Activated CD4-positive, alpha-beta T cell treated with anti-CD3 and anti-CD28 coated beads, Interleukin-2, amount 50 U/mL, for 1 hour (primary cell): ENCODE measurements around the gene CCDC15.

ENCODE experiments used
- DNase-seq: peaks from one replicate; pipeline ENCODE4 v3.0.0-alpha.2; 2020

CCDC15 gene

GRCh38 chr11:125071846-125072217 lies 117.8 kb downstream of the CCDC15 start:
- no peak for DNase-seq

GRCh38 chr11:125072218-125072960 lies 118.4 kb downstream of the CCDC15 start:
- no peak for DNase-seq

GRCh38 chr11:125072961-125073590 lies 119.1 kb downstream of the CCDC15 start:
- DNase-seq: no peak

- no peak for DNase-seq
These were observed 119.8 kb downstream of the CCDC15 start for GRCh38 chr11:125073616-125074483.

GRCh38 chr11:125074511-125075241 lies 120.7 kb downstream of the CCDC15 start:
- no peak for DNase-seq

GRCh38 chr11:125075242-125075625 lies 121.2 kb downstream of the CCDC15 start:
- no peak for DNase-seq

GRCh38 chr11:125075900-125076317 lies 121.9 kb downstream of the CCDC15 start:
- DNase-seq: no peak

- no peak for DNase-seq
These were observed 122.5 kb downstream of the CCDC15 start for GRCh38 chr11:125076378-125076945.

GRCh38 chr11:125078016-125078415 lies 124.0 kb downstream of the CCDC15 start:
- DNase-seq: no peak

- no peak for DNase-seq
These were observed 124.6 kb downstream of the CCDC15 start for GRCh38 chr11:125078516-125079140.

- DNase-seq: no peak
These were observed 125.3 kb downstream of the CCDC15 start for GRCh38 chr11:125079151-125079877.

- DNase-seq: no peak
These were observed 126.0 kb downstream of the CCDC15 start for GRCh38 chr11:125079878-125080530.

GRCh38 chr11:125080531-125080911 lies 126.5 kb downstream of the CCDC15 start:
- DNase-seq: no peak

GRCh38 chr11:125081098-125081798 lies 127.2 kb downstream of the CCDC15 start:
- DNase-seq: no peak

- no peak for DNase-seq
These were observed 128.0 kb downstream of the CCDC15 start for GRCh38 chr11:125082040-125082439.

GRCh38 chr11:125082611-125083311 lies 128.8 kb downstream of the CCDC15 start:
- no peak for DNase-seq

- no peak for DNase-seq
These were observed 129.5 kb downstream of the CCDC15 start for GRCh38 chr11:125083312-125084056.

- no peak for DNase-seq
These were observed 130.0 kb downstream of the CCDC15 start for GRCh38 chr11:125084057-125084416.

- no peak for DNase-seq
These were observed 130.8 kb downstream of the CCDC15 start for GRCh38 chr11:125084761-125085231.
